NCI-H2107 treated with DMSO at 0.1 percent for 48 hours (cell line): ENCODE measurements around the gene SGMS1.

ENCODE experiments used
- DNase-seq: peaks from one replicate; lab custom pipeline; 2025; ENCODE audit not compliant: unreplicated experiment; lab: John Stamatoyannopoulos, UW

SGMS1 gene

GRCh38 chr10:50636618-50637579, 13.1 kb upstream of the SGMS1 start:
- DNase-seq, result no peak

- DNase-seq, result no peak
Observed at GRCh38 chr10:50635286-50635685, 11.5 kb upstream of the SGMS1 start.

DNA sequence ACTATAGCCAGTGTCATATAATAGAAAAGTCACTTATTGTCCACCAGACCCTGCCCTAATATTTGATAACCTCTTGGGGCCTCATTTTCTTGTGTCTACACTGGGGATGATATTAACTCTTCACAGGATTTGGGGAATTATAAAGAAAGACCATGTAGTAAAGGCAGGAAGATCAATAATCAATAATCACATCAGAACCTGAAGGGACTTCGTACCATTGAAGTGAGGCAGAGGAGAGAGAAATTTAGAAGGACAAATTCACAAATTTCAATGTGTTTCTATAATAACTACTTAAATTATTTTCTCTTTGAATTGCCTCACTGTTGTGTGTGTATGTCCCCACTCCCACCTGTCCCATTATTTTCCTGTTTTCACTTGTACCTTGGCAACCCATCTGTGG, 10.7 kb upstream of the SGMS1 start:
- DNase-seq, result no peak

GRCh38 chr10:50631052-50631451, 7.3 kb upstream of the SGMS1 start:
- no peak for DNase-seq

DNA sequence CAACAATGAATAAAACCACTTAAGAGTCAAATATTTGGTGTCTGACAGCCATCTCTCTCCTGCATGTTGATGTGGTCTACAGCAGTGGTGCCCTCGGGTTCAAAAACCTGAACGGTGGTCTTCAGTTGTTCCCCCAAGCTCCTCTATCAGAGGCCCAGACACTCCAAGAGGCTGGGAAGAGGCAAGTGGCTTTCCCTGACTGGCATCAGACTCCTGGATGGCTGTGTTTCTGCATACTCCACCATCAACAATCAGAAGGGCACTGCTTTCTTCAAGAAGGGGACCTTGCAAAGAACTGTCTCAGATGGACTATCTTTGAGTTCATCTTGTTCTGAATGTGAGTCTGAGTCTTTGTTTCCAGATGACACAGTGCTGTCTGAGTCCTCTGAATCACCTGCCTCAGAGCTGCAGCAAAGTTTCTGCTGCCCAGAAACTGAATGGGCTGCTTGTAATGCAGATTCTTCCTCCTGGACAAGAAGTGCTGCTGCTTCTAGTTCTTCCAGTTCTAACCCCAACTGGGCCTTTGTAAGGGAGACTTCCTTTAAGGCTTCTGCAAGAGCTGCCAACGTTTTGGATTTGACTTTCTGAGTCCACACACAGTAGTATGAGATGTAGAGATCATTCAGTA, 5.9 kb upstream of the SGMS1 start:
- DNase-seq, result no peak

- no peak for DNase-seq
Observed at GRCh38 chr10:50627896-50628295, 4.1 kb upstream of the SGMS1 start.

DNA sequence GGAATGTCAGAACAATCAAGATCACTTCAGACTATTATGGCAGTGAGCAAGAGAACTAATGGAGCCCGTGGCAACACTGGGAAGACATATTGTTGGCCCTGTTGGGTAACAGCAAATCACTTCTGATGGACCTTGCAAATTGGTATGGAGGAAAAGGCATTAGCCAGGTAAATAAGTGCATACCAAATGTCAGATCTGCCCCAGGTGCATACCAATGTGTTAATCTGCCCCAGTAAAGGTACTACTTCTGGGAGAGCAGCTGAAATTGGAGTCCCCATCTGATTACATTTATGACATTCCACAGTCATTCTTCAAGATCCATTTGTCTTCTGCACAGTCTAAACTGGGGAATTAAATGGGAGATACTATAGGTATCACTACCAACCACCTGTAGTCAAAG, 3.7 kb upstream of the SGMS1 start:
- DNase-seq, result no peak

DNA sequence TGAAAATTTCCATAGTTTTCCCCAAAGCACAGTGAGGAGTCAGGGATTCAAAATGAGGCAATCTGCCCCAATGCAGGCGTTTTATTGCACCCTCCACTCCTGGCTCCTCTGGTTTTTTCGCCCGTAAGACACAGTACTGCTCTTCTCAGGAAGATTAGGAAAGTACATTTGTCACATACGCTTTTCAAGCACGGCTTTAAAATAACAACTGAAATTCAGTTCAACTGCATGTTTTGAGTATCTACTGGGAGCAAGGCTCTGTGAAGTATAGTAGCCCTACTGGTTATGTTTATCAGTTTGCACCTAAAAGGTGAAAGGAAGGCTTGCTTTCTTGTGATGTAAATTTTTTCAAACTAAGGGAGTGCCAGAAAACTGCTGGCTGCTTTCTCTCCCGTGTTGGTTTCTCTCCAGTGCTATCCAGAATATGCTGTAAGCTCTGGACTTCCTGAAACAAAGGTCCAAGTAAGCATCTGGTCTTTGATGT, 1.9 kb upstream of the SGMS1 start:
- DNase-seq, result no peak

- DNase-seq, result peak; percentile 10
Observed at GRCh38 chr10:50624866-50625501, 1.2 kb upstream of the SGMS1 start.

DNA sequence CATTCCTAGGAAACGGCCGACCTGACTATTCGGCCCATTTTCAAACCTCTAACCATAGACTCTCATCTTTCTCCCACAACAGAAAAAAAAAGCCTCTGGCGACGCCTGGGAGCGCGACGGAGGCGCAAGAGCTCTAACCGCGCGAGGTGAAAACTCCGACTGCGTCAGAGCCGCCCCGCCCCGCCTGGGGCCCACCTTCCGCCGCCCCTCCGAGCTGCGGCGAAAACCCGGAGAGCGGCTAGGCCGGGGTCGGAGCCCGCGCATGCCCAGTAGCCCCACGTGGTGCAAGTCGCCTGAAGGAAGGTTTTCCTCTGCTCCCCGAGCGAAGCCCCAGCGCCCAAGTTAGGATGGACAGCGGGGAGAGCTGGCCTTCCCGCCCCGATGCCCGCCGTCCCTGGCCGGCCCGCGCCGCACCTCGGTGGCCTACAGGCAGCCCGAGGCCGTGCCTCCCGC, 683 bp upstream of the SGMS1 start:
- DNase-seq, result peak; percentile 60

GRCh38 chr10:50622706-50623662, 772 bp downstream of the SGMS1 start:
- DNase-seq, result no peak

DNA sequence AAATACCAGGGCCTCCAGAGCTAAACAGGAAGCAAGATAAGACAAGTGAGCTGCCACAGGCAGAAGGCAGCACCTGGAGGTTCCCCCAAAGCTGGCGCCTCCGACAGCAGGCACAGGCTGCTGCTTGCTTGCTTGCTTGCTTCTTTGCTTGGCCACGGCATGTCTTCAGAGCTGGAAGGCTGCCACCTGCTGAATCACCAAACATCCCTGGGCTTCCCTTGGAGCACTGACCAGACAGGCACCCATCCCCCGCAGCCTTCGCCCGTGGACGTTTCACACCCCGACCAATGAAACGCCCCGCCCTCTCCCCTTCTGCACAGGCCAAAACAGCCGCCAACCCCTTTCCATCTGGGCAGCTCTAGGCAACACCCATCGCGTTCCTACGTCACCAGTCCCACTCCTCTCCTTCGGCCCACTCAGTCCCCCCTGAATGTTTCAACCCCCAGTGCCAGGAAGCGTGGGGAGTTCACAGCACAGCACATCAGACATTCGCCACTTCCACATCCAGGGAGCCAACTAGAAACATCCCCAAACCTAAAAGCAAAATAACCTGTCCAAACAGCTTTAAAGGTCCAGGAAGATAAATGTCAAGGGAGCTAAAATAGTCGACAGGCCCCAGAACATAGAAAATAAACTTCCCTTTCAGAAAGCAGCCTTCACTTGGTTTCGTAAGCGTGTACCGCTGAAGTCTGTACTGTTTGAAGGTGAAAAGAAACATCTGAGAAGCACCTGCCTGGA, 1.6 kb downstream of the SGMS1 start:
- DNase-seq, result no peak

DNA sequence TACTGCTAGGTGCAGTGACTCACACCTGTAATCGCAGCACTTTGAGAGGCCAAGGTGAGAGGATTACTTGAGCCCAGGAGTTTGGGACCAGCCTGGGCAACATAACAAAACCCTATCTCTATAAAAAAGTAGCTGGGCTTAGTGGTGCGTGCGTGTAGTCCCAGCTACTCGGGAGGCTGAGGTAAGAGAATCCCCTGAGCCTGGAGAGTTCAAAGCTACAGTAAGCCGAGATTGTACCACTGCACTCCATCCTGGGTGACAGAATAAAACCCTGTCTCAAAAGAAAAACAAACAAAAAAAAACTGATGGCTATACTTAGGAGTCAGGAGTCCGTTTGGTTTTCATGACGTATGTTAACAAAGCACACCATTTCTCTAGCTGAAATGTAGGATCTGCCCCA, 2.9 kb downstream of the SGMS1 start:
- DNase-seq, result no peak

DNA sequence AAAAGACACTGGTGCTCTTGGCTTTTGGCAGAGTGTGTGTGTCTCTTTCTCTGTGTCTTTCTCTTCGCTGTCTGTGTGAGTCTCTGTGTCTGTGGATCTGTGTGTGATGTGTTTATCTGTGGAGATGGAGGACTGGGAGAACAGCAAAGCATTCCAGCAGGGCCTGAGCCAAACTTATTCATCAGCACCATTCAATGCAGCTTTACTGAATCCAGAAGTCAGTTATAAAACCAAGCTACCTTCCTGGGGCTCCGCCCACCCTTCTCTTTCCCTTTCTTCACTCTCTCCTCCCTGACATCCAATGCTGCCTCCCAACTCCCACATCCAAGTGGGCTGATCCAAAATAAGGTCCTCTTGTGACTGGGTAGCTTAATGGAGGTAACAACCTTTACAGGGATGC, 3.9 kb downstream of the SGMS1 start:
- no peak for DNase-seq

GRCh38 chr10:50619166-50619565, 4.6 kb downstream of the SGMS1 start:
- DNase-seq, result no peak

GRCh38 chr10:50618624-50619023, 5.1 kb downstream of the SGMS1 start:
- DNase-seq, result no peak

GRCh38 chr10:50615658-50616057, 8.1 kb downstream of the SGMS1 start:
- no peak for DNase-seq

- DNase-seq, result peak; percentile 51
Observed at GRCh38 chr10:50614444-50615137, 9.2 kb downstream of the SGMS1 start.

DNA sequence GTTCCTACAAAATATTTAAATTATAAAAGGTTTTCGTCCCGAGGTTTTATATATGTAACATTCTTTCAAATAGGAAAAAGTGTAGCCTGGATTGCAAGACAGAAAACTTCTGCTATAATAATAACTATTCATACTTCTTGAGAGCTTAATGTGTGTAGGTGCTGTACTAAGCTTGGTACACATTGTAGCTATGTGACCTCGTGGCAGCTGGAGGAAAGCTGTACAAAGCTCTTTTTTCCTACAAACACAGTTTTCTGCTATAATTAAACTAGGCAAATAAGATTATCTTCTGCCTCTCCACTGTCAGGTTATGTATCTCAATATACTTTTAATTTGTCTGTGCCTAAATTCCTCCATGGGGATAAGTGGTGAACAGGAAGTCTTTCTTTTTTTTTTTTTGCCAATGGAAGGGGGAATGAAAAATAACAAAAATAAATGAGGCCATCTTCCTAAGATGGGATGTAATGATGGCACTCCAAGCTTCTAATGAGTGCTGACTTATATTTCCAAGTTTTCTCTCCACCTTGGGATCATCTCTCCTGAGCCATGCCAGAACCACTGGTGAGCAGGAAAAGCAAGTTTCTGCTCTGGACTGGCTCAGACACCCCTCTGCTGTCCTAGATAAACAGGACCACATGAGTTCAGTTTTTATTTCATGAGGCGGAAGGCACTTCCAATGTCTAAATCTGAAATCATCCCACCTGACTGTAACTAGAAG, 9.9 kb downstream of the SGMS1 start:
- no peak for DNase-seq
